Calu3 (cell line): ENCODE data around the gene ULK4. TPM values are rescaled to one million over a fixed set of nuclear protein-coding genes. Genes with fewer than 3 reads are reported as not detected.

Source experiments
- BruUV-seq: library from RNA; stranded (reverse); fragments of 400-500 nt; replicated peaks from 2 replicates; lab custom pipeline; 2021; lab: Mats Ljungman, UMichigan
- CTCF ChIA-PET: fragments of 300-600 bp; sonication (Branson Sonifier 250); formaldehyde crosslinking; loops from one replicate; lab custom pipeline; 2022; ENCODE audit warnings: antibody characterized with exemption; lab: Charles Lee
- DNase-seq: peaks from one replicate; pipeline ENCODE4 v3.0.0; 2022
- H3K27ac Mint-ChIP-seq: one replicate; pipeline ENCODE4 v1.8.0; 2022; ENCODE audit warnings: mixed read lengths; ENCODE audit not compliant: unreplicated experiment
- H3K27me3 Mint-ChIP-seq: one replicate; pipeline ENCODE4 v1.8.0; 2022; ENCODE audit warnings: mixed read lengths; ENCODE audit not compliant: unreplicated experiment
- H3K36me3 Mint-ChIP-seq: one replicate; pipeline ENCODE4 v1.8.0; 2022; ENCODE audit warnings: mild to moderate bottlenecking, moderate library complexity, mixed read lengths; ENCODE audit not compliant: insufficient read depth, unreplicated experiment
- H3K4me1 Mint-ChIP-seq: one replicate; pipeline ENCODE4 v1.8.0; 2022; ENCODE audit warnings: mild to moderate bottlenecking, low read depth, mixed read lengths; ENCODE audit not compliant: unreplicated experiment
- H3K4me3 Mint-ChIP-seq: one replicate; pipeline ENCODE4 v1.8.0; 2022; ENCODE audit warnings: mild to moderate bottlenecking, low read depth, moderate library complexity, mixed read lengths; ENCODE audit not compliant: unreplicated experiment
- H3K9me3 Mint-ChIP-seq: one replicate; pipeline ENCODE4 v1.8.0; 2022; ENCODE audit warnings: low read depth, mixed read lengths; ENCODE audit not compliant: unreplicated experiment
- intact Hi-C: fragments of 100-400 bp; cut with micrococcal nuclease; formaldehyde crosslinking; loops from one replicate; pipeline ENCODE4 v1.10.0; 2022; ENCODE audit not compliant: unreplicated experiment
- total RNA-seq: library from RNA; stranded (reverse); gene quantifications from 2 replicates; pipeline ENCODE4 v1.2.3, GENCODE V29; 2022
- TF ChIP-seq, protein P1 (sequence below): fragments of 200-600 bp; IDR thresholded peaks from one replicate; pipeline ENCODE4 v1.8.0; 2022; ENCODE audit warnings: antibody characterized with exemption; ENCODE audit not compliant: unreplicated experiment

ULK4 gene
- total RNA-seq, 1 experiment from 2014 or later = 8.7 TPM

DNA sequence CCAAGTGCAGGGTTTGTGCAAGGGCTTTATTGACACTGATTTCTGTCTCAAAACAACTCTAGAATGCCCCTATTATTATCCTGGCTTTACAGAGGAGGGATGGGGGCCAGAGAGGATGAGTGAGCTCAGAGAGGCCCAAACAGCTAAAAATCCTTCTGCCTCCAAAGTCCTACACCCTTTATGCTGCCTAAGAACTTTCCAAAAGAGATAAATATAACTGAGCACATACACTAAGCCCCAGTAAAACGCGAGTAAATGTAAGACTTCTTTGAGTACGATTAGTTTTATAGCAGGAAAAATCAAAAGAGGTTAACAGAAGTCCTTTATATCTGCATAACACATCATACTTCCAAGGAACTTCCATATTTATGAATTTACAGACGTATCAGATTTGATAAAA lies 613.5 kb downstream of the ULK4 start:
- Mint-ChIP-seq H3K4me1 (no peaks in the 10 kb centered on the region), H3K9me3 (no peaks in the 10 kb centered on the region), H3K27ac (no peak overlapping the region), H3K4me3 (no peak overlapping the region), H3K36me3 (no peaks in the 10 kb centered on the region), H3K27me3 (peaks cover 12% of the 10 kb centered on the region)
- intact Hi-C loops = no loop called here
- no TSS peak for BruUV-seq
- DNase-seq = no peak
- CTCF ChIA-PET = no interaction called here
- TF ChIP-seq, protein P1, sequence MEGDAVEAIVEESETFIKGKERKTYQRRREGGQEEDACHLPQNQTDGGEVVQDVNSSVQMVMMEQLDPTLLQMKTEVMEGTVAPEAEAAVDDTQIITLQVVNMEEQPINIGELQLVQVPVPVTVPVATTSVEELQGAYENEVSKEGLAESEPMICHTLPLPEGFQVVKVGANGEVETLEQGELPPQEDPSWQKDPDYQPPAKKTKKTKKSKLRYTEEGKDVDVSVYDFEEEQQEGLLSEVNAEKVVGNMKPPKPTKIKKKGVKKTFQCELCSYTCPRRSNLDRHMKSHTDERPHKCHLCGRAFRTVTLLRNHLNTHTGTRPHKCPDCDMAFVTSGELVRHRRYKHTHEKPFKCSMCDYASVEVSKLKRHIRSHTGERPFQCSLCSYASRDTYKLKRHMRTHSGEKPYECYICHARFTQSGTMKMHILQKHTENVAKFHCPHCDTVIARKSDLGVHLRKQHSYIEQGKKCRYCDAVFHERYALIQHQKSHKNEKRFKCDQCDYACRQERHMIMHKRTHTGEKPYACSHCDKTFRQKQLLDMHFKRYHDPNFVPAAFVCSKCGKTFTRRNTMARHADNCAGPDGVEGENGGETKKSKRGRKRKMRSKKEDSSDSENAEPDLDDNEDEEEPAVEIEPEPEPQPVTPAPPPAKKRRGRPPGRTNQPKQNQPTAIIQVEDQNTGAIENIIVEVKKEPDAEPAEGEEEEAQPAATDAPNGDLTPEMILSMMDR = no peak

DNA sequence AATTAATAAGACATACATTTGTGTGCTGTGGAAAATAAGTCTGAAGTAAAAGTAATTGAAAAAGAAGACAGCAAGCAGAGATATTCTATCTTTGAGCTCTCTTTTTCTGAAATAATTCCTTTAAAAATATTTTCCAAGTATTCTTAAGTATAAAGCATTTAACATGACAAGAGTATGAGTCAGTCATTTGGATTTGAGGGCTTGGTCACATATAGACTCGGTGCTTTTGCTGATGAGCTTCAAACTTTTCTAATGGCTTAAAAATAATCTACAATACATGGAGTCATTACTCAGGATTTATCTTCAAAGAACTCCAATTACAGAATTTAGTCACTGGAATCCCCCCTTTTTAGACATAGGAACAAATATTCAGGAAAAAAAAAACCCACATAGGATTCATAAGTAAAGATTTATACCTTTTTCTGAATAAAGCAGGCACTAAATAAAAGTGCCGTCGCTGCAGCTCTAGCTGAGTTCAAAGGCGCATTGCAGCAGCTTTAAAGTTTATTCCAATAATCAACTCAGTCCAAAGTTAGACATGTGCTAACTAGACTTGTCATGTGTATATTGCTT lies 615.1 kb downstream of the ULK4 start:
- intact Hi-C loops = no loop called here
- Mint-ChIP-seq H3K27ac (no peak overlapping the region), H3K27me3 (no peaks in the 10 kb centered on the region), H3K4me3 (no peak overlapping the region), H3K9me3 (no peaks in the 10 kb centered on the region), H3K36me3 (no peaks in the 10 kb centered on the region), H3K4me1 (no peaks in the 10 kb centered on the region)
- CTCF ChIA-PET = no interaction called here
- TF ChIP-seq, protein P1 = no peak
- DNase-seq = no peak
- no TSS peak for BruUV-seq

DNA sequence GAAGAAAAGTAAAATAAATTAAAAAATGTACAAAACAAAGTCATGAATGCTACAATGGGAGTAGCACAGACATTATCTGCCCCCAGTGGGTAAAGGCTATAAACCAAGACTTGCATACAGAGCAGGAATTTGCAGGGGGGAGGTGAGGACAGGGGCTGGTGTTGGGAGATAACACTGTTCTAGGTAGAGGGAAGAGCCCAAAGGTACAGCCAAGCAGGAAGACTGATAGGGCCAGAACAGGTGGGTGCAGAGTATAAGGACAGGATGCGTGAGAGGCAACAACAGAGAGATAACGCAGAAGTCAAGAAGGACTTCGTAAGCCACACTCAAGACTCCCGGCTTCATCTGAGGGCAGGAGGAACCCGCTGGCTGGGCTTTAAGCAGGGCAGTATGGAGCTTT lies 616.1 kb downstream of the ULK4 start:
- Mint-ChIP-seq H3K27ac (no peak overlapping the region), H3K9me3 (no peaks in the 10 kb centered on the region), H3K27me3 (no peaks in the 10 kb centered on the region), H3K4me3 (no peak overlapping the region), H3K36me3 (no peaks in the 10 kb centered on the region), H3K4me1 (no peaks in the 10 kb centered on the region)
- CTCF ChIA-PET = no interaction called here
- TF ChIP-seq, protein P1 = no peak
- no peak for DNase-seq
- intact Hi-C loops = no loop called here
- BruUV-seq = no TSS peak

DNA sequence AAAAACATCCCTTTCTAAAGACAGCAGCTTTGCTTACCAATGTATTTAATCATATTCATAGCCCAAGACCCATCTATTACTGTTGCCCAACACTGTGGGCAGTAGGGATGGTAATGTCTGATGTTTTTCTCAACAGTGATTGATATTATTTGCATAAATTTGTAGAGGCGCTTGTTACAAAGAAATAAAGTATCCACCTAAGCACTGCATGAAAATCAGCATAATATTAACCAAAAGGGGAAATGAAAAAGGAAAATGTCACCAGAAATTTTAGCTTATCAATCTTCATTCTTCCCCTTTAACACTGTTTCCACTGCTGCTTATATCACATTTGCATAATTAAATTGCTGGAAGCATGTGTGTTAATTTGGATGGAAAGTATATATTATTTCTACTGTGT lies 622.1 kb downstream of the ULK4 start:
- no peaks in the 10 kb centered on the region for H3K27me3 Mint-ChIP-seq
- DNase-seq = no peak
- no peak overlapping the region for H3K27ac Mint-ChIP-seq
- no TSS peak for BruUV-seq
- TF ChIP-seq, protein P1 = no peak
- H3K9me3 Mint-ChIP-seq = no peaks in the 10 kb centered on the region
- CTCF ChIA-PET = no interaction called here
- intact Hi-C loops = no loop called here
- H3K4me3 Mint-ChIP-seq = no peak overlapping the region
- no peaks in the 10 kb centered on the region for H3K36me3 Mint-ChIP-seq
- H3K4me1 Mint-ChIP-seq = no peaks in the 10 kb centered on the region
